ENCODE measurements around the gene KAZALD1. TPM values are rescaled to one million over a fixed set of nuclear protein-coding genes. Genes with fewer than 3 reads are reported as not detected.

Gene KAZALD1
- total RNA-seq, 1 experiment from 2014 or later, result 16.0 TPM

GRCh38 chr10:101075775-101076174 is 14.0 kb downstream of the KAZALD1 start (continued):
- TF ChIP-seq SP1 (IDR thresholded peaks at IDR 0.05; ENCODE audit: low read depth) (no peak), EZH2phosphoT487 (IDR thresholded peaks at IDR 0.05; ENCODE audit: borderline replicate concordance) (no peak), ZBTB33 (IDR thresholded peaks at IDR 0.05; ENCODE audit: extremely low read depth, insufficient replicate concordance, low read length) (no peak), CEBPB (IDR thresholded peaks at IDR 0.05; ENCODE audit: low read depth) (no peak), JUND (IDR thresholded peaks at IDR 0.05) (no peak), POLR2A (IDR thresholded peaks at IDR 0.05; ENCODE audit: borderline replicate concordance, extremely low read depth, insufficient read depth, insufficient read length) (no peak)

GRCh38 chr10:101076630-101077029 is 14.8 kb downstream of the KAZALD1 start:
- Histone ChIP-seq H3K9me2 (ENCODE audit: insufficient read depth) (no peaks in the 10 kb centered on the region), H4K20me1 (ENCODE audit: insufficient read depth) (no peaks in the 10 kb centered on the region), H3K4me2 (ENCODE audit: low read length) (no peak overlapping the region), H3K79me2 (ENCODE audit: insufficient read depth, low read length) (no peaks in the 10 kb centered on the region), H3K27me3 (ENCODE audit: insufficient read depth, low read length) (peaks cover 33% of the 10 kb centered on the region), H3K9me3 (ENCODE audit: control insufficient read depth in 1 of 2, insufficient read depth in 1 of 2, low read depth in 1 of 2, low read length in 2 of 2) (no peaks in the 10 kb centered on the region), H3K4me1 (ENCODE audit: control insufficient read depth in 1 of 2, insufficient read depth in 2 of 2, low read length in 2 of 2) (peaks cover 0 to 4% of the 10 kb centered on the region in 2 experiments; a peak in 2 of 4 replicates), H2AFZ (ENCODE audit: low read depth, low read length, poor library complexity, severe bottlenecking) (no peak overlapping the region), H3K4me3 (replicated peaks in 1 of 2; ENCODE audit: low read depth in 1 of 2, low read length in 2 of 2) (no peak overlapping the region), H3K27ac (ENCODE audit: low read depth, low read length) (no peak overlapping the region), H3K9ac (ENCODE audit: low read length) (no peak overlapping the region), H3K36me3 (ENCODE audit: control insufficient read depth in 1 of 2, insufficient read depth in 2 of 2, low read length in 2 of 2) (no peaks in the 10 kb centered on the region)
- intact Hi-C loops (cut with micrococcal nuclease), result no loop called here
- no peak for ATAC-seq
- no peak for TF ChIP-seq ZNF274 (IDR thresholded peaks at IDR 0.05; ENCODE audit: low read depth, low read length)
- no peak for TF ChIP-seq CEBPB (IDR thresholded peaks at IDR 0.05; ENCODE audit: low read depth)
- TF ChIP-seq JUND (IDR thresholded peaks at IDR 0.05), result no peak
- TF ChIP-seq EZH2 (IDR thresholded peaks at IDR 0.05), result no peak
- TF ChIP-seq EGR1 (IDR thresholded peaks at IDR 0.05; ENCODE audit: low read depth), result no peak
- no peak for TF ChIP-seq ATF3 (IDR thresholded peaks at IDR 0.05)
- no peak for TF ChIP-seq ZBTB33 (IDR thresholded peaks at IDR 0.05; ENCODE audit: extremely low read depth, insufficient replicate concordance, low read length)
- ChIA-PET POLR2A (interaction anchor here (2.1 kb wide), 1 partner anchor 34 kb away, joined by 6 read pairs; no protein-coding TSS in a partner anchor), CTCF (interaction anchor here (1.0 to 3.5 kb wide), 4 partner anchors 10 to 66 kb away, joined by 3 to 27 read pairs (median 4); no protein-coding TSS in a partner anchor), RAD21 (ENCODE audit: low non-redundant PET in 1 of 2, low total read pairs in 2 of 2, uncharacterized antibody in 2 of 2, unreplicated experiment in 2 of 2) (no interaction called here)
- DNase-seq (ENCODE audit: low read depth, low spot score), result no peak
- BruUV-seq (replicated peaks), result no TSS peak

Data from HCT116 (cell line).